Large intestine (tissue), 12 donors: ENCODE data around the gene LIG1. TPM values are rescaled to one million over a fixed set of nuclear protein-coding genes. Genes with fewer than 3 reads are reported as not detected.
A peak's percentile ranks its signal among the peaks of the same experiment; 100 is the strongest.

Experiments used
- DNase-seq, 2 donors: peaks; one replicate each; pipeline versions ENCODE4 v3.0.0 to v3.0.0-alpha.2; 2013
- H3K27ac ChIP-seq: one replicate; pipeline ENCODE4 v1.5.1; 2013; ENCODE audit warnings: low read length
- H3K27me3 ChIP-seq: 2 replicates; pipeline ENCODE4 v1.6.1; 2013; ENCODE audit warnings: low read length; ENCODE audit not compliant: control insufficient read depth, insufficient read depth
- H3K36me3 ChIP-seq: 2 replicates; pipeline ENCODE4 v1.6.1; 2013; ENCODE audit warnings: low read length; ENCODE audit not compliant: control insufficient read depth, insufficient read depth
- H3K4me1 ChIP-seq: one replicate; pipeline ENCODE4 v1.6.1; 2013; ENCODE audit warnings: low read length; ENCODE audit not compliant: control insufficient read depth, insufficient read depth
- H3K4me3 ChIP-seq: one replicate; pipeline ENCODE4 v1.5.1; 2013; ENCODE audit warnings: low read length
- H3K9me3 ChIP-seq: one replicate; pipeline ENCODE4 v1.6.1; 2013; ENCODE audit warnings: mild to moderate bottlenecking, low read depth, low read length, moderate library complexity; ENCODE audit not compliant: control insufficient read depth
- WGBS: methylation state at CpG from one replicate; pipeline ENCODE4 v1.1.5; 2013; ENCODE audit warnings: low lambda C conversion rate; ENCODE audit not compliant: insufficient coverage; 5-methylcytosine and 5-hydroxymethylcytosine counted together
- long read RNA-seq, 11 donors: transcript quantifications; one replicate each; lab custom pipeline, GENCODE V29; 2026
- polyA plus RNA-seq: library from polyadenylated mRNA; unstranded; fragments of 120-200 nt; gene quantifications from one replicate; pipeline ENCODE4 v1.2.1, GENCODE V29; 2013

LIG1 gene
- polyA plus RNA-seq = 45.1 TPM
- long read RNA-seq, donor 1, partial matches to known transcripts = 0 of 1 reads
- long read RNA-seq, donor 1, other reads (novel, unspliced or antisense) = 0 of 1 reads
- long read RNA-seq, donor 2, partial matches to known transcripts = 0 of 2 reads
- long read RNA-seq, donor 2, other reads (novel, unspliced or antisense) = 0 of 2 reads
- long read RNA-seq, donor 3, partial matches to known transcripts = 0 of 2 reads
- long read RNA-seq, donor 3, other reads (novel, unspliced or antisense) = 0 of 2 reads
- long read RNA-seq, donor 4, partial matches to known transcripts = 0 of 1 reads
- long read RNA-seq, donor 4, other reads (novel, unspliced or antisense) = 0 of 1 reads
- long read RNA-seq, donor 5, partial matches to known transcripts = 0 of 1 reads
- long read RNA-seq, donor 5, other reads (novel, unspliced or antisense) = 0 of 1 reads
- long read RNA-seq, donor 6, partial matches to known transcripts = 0 of 2 reads
- long read RNA-seq, donor 6, other reads (novel, unspliced or antisense) = 0 of 2 reads
- long read RNA-seq, donor 7, full-length matches to known transcripts = 2 of 2 reads
- long read RNA-seq, donor 7, partial matches to known transcripts = 0 of 2 reads
- long read RNA-seq, donor 7, other reads (novel, unspliced or antisense) = 0 of 2 reads
- long read RNA-seq, donor 8, partial matches to known transcripts = 0 of 6 reads
- long read RNA-seq, donor 8, other reads (novel, unspliced or antisense) = 0 of 6 reads
- long read RNA-seq, donor 9, partial matches to known transcripts = 0 of 2 reads
- long read RNA-seq, donor 9, other reads (novel, unspliced or antisense) = 0 of 2 reads
- long read RNA-seq, donor 10, partial matches to known transcripts = 0 of 4 reads
- long read RNA-seq, donor 10, other reads (novel, unspliced or antisense) = 0 of 4 reads
- long read RNA-seq, donor 11, partial matches to known transcripts = 0 of 4 reads
- long read RNA-seq, donor 11, other reads (novel, unspliced or antisense) = 0 of 4 reads

DNA sequence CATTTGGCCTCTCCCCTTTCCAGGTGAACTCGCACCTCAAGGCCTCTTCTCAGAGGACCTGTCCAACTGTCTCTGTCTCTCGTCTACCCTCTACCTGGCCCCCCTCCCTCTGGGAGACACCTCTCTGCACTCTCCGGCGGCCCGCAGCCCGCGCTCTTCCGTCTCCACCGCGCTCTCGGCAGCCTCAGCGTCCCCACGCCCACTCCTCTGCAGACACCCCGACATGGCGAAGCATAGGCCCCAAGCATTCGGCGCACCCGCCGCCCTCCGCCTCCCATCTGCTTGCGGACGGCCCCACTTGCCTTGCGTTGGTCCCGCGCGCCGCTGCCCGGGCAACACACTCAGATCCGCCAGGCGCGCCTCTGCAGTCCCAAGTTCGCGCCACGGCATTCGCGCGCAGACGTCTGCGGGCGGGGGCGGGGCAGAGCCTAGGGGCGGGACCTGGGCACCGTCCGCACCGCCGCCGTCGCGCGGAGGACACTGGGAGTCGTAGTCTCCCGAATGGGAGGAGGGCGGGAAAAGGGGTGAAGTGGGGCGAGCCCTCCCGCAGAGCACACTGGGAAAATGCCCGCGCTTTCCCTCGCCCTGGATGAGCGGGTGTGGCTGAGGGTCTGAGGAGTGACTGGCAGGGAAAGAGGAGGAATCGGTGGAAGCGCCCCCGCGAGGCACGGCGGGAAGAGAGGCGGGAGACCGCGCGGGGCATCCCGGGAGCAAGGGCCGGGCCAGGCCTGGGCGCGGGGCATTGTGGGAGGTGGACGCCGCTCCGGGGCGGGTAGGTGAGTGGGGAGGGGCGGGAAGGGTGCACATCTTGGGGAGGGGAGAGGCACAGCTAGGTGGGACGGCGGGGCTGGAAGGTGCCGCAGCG, at the start of gene LIG1, which contains the start of gene ZSWIM9:
TSS of gene LIG1 (minus strand) at position 406 of the 865 bp plus-strand sequence. CDS start 4,778 bp downstream, outside the sequence.
TSS of gene ZSWIM9 (plus strand) at position 742 of the 865 bp plus-strand sequence. CDS start 1,123 bp downstream, outside the sequence.
- no CpG with 5 or more reads among the region's 82 CpGs for WGBS
- H3K27me3 ChIP-seq = no peaks in the 10 kb centered on the region

DNA sequence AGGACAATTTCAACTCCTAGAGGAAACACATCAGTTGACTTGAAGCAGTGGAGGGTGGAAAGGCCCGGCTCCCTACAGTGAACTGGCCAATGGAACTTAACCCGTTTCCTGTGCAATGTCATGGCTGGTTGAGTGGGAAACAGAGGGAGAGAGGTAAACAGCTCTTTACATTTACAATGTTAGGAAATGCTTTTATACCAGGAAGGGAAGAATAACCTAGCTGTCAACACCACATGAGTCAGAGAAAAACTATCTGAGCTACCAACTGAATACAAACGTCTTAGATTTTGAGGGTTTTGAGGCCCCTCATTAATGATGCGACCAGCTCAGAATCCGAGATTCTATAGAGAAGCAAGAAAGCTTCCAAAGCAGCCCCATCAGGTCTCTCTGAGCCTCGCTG, 48.9 kb upstream of the LIG1 start:
- Histone ChIP-seq H3K9me3 (no peaks in the 10 kb centered on the region), H3K36me3 (peaks cover 14% of the 10 kb centered on the region), H3K27ac (no peak overlapping the region), H3K4me1 (no peaks in the 10 kb centered on the region), H3K4me3 (no peak overlapping the region), H3K27me3 (no peaks in the 10 kb centered on the region)
- no CpG with 5 or more reads among the region's 6 CpGs for WGBS
- DNase-seq = no peak

More for the DNA sequence above, at the start of gene LIG1, which contains the start of gene ZSWIM9:
- H3K4me3 ChIP-seq = peak within 1 kb of the TSS; percentile 96
- peaks cover 4% of the 10 kb centered on the region for H3K9me3 ChIP-seq
- H3K27ac ChIP-seq = peak within 1 kb of the TSS; percentile 100
- peak; percentile 96 to 98 for DNase-seq
- peaks cover 5% of the 10 kb centered on the region for H3K4me1 ChIP-seq
- peaks cover 21% of the 10 kb centered on the region for H3K36me3 ChIP-seq

GRCh38 chr19:48216933-48217332, 46.8 kb upstream of the LIG1 start:
- Histone ChIP-seq H3K27ac (no peak overlapping the region), H3K4me1 (no peaks in the 10 kb centered on the region), H3K9me3 (no peaks in the 10 kb centered on the region), H3K4me3 (no peak overlapping the region), H3K27me3 (no peaks in the 10 kb centered on the region), H3K36me3 (peaks cover 14% of the 10 kb centered on the region)
- DNase-seq = no peak
- 100% methylated on average over 1 of the region's 14 CpGs for WGBS

GRCh38 chr19:48213959-48214358, 43.8 kb upstream of the LIG1 start:
- no peaks in the 10 kb centered on the region for H3K27me3 ChIP-seq
- H3K4me3 ChIP-seq = no peak overlapping the region
- H3K36me3 ChIP-seq = peaks cover 18% of the 10 kb centered on the region
- 100% methylated on average over 1 of the region's 5 CpGs for WGBS
- DNase-seq = no peak
- H3K4me1 ChIP-seq = no peaks in the 10 kb centered on the region
- no peaks in the 10 kb centered on the region for H3K9me3 ChIP-seq
- H3K27ac ChIP-seq = no peak overlapping the region

- no peak overlapping the region for H3K4me3 ChIP-seq
- no peaks in the 10 kb centered on the region for H3K4me1 ChIP-seq
- 100% methylated on average over 3 of the region's 3 CpGs for WGBS
- H3K27ac ChIP-seq = no peak overlapping the region
- H3K9me3 ChIP-seq = no peaks in the 10 kb centered on the region
- no peaks in the 10 kb centered on the region for H3K27me3 ChIP-seq
- no peak for DNase-seq
- peaks cover 9% of the 10 kb centered on the region for H3K36me3 ChIP-seq
These were observed 39.9 kb upstream of the LIG1 start for GRCh38 chr19:48210005-48210404.

DNA sequence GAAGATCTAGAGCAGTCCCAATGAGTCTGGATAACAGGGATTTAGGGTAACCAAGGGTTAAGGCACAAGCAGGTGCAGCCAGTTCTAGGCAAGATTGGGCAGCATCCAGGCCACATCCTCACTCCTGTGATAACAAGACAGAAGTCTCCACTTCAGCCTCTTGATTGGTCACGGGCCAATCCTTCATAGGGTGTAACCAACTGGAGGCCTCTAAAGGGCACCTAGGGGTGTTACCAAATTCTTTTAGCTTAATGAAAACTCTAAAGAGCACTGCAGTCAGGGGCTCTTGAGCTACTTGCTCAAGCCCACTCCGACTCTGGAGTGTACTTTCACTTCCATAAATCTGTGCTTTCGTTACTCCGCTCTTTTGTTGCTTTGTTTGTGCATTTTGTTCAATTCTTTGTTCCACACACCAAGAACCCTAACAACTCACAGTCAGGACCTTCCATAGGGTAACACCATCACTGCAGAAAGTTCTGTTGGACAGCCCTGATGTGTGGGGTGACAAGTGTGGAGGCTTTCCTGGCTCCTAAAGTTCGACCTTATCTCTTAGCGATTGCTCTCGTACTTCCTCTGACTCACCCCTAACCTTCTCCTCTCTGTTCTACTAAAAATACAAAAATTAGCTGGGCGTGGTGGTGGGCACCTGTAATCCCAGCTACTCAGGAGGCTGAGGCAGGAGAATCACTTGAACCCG, 36.4 kb upstream of the LIG1 start:
- Histone ChIP-seq H3K9me3 (no peaks in the 10 kb centered on the region), H3K27ac (no peak overlapping the region), H3K4me3 (no peak overlapping the region), H3K36me3 (peaks cover 2% of the 10 kb centered on the region), H3K4me1 (peaks cover 5% of the 10 kb centered on the region), H3K27me3 (no peaks in the 10 kb centered on the region)
- 100% methylated on average over 2 of the region's 9 CpGs for WGBS
- no peak for DNase-seq

GRCh38 chr19:48203794-48204628, 33.9 kb upstream of the LIG1 start:
- no peaks in the 10 kb centered on the region for H3K9me3 ChIP-seq
- no peaks in the 10 kb centered on the region for H3K27me3 ChIP-seq
- WGBS = 0% methylated on average over 4 of the region's 34 CpGs
- DNase-seq = peak; percentile 97 to 98
- peak overlapping the region; percentile 56 for H3K4me3 ChIP-seq
- peaks cover 5% of the 10 kb centered on the region for H3K4me1 ChIP-seq
- H3K36me3 ChIP-seq = no peaks in the 10 kb centered on the region
- H3K27ac ChIP-seq = peak overlapping the region; percentile 67

- WGBS = 0% methylated on average over 2 of the region's 5 CpGs
- peak overlapping the region; percentile 56 for H3K4me3 ChIP-seq
- H3K4me1 ChIP-seq = peaks cover 5% of the 10 kb centered on the region
- H3K36me3 ChIP-seq = no peaks in the 10 kb centered on the region
- no peak for DNase-seq
- H3K27me3 ChIP-seq = no peaks in the 10 kb centered on the region
- no peaks in the 10 kb centered on the region for H3K9me3 ChIP-seq
- peak overlapping the region; percentile 67 for H3K27ac ChIP-seq
These were observed 33.2 kb upstream of the LIG1 start for GRCh38 chr19:48203222-48203793.
